GM12874 (cell line): ENCODE results near the gene CHN1.

Source experiments
- TF ChIP-seq, protein P1 (sequence below): IDR thresholded peaks from 2 replicates; pipeline ENCODE4 v1.5.1; 2011; ENCODE audit warnings: low read depth, mild to moderate bottlenecking, control low read depth, low read length, moderate library complexity; ENCODE audit not compliant: insufficient read depth

CHN1 gene

DNA sequence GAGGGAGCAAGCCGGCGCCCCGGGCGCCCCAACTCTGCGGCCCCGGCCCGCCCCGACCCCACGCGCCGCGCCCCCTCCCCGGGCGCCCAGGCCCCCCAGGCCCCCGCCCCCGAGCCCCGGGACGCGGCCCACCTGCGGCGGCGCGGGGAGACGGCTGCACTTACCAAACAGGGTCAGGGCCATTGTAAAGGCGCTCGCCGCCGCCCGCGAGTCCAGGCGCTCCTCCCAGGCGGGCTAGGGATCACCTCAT, 526 bp downstream of the CHN1 start:
- TF ChIP-seq, protein P1, sequence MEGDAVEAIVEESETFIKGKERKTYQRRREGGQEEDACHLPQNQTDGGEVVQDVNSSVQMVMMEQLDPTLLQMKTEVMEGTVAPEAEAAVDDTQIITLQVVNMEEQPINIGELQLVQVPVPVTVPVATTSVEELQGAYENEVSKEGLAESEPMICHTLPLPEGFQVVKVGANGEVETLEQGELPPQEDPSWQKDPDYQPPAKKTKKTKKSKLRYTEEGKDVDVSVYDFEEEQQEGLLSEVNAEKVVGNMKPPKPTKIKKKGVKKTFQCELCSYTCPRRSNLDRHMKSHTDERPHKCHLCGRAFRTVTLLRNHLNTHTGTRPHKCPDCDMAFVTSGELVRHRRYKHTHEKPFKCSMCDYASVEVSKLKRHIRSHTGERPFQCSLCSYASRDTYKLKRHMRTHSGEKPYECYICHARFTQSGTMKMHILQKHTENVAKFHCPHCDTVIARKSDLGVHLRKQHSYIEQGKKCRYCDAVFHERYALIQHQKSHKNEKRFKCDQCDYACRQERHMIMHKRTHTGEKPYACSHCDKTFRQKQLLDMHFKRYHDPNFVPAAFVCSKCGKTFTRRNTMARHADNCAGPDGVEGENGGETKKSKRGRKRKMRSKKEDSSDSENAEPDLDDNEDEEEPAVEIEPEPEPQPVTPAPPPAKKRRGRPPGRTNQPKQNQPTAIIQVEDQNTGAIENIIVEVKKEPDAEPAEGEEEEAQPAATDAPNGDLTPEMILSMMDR: no peak

DNA sequence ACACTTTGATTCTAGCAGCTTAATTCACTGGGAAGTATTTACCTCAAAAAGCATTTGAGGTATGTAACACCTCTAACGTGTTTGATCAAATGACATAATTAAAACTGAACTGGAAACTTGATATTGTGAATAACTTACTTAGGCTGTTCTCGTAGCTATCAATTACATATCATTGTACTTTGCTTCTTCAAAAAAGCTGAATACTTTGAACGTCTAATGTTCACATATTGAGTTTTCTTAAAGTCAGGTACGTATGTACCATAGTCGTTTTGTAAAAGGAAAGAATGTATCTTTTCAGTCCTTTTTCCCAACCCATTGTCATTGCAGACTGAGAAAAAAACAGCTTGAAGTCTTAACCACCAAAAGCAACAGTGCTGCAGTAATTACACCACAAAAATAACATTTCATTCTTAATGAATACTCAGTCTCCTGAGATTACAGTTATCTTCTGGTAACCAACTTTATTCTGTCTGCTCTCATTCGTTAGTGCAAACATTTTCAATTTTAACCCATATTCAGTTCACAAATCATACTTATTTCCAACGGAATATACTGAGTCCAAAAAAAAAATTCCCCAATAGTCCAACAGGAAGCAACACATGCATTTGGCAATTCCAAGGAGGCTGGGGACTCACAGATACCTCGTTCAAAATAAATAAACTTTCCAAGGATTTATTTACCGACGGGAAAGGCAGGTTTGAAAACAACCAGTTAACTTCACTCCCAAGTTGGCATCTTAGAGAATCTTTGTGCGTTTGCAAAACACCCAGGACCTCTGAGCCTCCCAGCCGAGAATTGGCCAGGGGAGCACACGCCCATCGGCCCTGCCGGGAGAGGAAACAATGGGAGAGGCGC, 1.1 kb downstream of the CHN1 start:
- TF ChIP-seq, protein P1: no peak

DNA sequence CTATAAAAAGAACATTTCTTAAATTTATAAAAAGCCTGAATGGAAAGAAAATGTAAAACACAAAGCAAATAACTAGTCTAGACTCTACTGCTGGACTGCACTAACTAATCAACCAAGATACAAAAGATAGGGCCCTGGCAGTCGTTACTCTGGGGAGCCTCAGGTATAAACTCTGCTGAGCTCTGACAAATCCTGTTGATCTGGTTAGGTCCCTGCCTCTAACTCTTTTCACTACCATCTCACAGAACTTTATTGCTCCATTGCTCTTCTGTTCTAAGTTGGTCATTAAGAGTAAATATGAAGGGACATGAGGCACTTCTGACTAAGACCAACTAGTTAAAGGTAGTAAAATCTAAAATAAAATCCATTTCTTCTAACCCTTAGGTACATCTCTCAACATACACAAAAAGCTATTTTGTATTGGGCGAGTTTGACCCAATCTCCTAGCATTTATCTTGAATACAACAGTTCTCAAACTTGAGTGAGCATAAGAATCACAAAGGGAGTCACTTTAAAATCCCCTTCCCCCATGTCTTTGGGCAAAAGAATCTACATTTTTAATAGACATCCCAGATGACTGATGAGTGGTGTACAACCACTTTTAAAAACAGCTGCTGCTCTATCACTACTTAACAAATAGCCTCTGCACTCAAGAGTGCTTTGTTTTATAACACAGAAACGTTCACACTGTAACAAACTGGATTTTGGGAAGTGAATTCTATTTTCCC, 2.5 kb downstream of the CHN1 start:
- TF ChIP-seq, protein P1: no peak

DNA sequence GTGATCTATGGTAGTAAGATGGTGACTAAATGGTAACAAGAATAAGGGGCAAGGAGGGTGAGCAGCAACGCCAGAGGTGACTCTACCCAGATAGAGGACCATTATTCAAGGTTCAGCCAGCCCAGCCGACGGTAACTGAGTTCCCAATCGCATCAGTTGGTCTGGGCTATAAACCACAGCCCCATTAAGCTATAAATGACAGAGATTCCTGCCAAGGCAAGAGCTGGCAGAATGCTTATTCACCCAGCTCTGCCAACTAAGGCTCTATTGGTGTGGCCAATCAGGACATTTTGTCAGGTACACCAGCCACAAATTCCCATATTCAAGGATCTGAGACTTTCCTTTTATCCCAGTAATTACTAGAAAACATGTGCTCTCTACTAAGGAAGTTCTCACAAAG, 3.6 kb downstream of the CHN1 start:
- TF ChIP-seq, protein P1: no peak

DNA sequence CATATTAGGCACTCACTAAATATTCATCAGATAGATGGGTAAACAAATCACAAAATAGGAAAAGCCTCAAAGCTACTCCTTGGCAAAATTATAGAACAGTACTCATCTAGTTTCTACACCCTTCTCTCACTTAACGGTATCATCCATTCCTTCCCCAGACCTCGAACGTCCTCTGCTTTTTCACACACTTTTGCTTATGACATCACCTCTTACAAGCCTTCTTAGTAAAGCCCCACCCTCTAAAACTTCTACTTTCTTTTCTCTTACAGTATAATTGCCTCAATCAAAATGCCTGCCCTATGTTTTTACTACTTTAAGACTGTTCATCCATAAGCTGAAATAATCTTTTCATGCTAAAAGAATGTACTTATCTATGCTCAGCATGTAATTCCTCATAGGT, 8.1 kb downstream of the CHN1 start:
- TF ChIP-seq, protein P1: no peak

DNA sequence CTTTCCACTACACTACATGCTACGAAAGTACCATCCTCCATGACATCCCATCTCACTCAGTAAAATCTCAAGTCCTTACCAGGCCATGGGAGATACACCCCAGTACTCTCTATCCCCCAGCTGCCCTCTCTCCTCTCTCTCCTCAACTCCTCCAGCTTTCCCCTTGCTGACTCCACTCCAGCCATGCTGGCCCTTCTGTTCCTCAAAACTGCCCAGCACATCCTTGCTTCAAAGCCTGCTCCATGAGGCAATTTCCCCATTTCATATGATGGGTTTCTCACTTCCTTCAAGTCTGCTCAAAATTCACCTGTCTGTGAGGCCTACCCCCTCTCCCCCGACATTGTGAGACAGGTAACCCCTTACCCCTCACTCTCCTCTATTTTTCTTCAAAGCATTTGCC, 8.6 kb downstream of the CHN1 start:
- TF ChIP-seq, protein P1: no peak

DNA sequence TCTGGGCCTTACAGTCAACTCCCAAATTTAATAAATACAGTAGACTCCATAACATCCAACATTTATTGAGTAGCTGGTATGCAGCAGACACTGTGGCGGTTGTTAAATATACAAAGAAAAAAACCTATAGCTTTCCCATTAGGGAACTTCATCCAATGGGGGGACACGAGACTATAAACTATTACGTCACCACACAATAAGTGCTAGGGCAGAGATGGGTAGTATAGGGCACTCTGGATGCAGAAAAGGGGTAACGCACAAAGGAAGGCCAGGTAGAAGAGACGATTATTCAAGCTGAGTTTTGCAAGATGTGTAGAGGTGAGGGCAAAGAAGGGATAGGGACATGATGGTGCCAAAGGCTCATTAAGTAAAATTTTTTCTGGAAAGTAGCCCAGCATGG, 10.8 kb downstream of the CHN1 start:
- TF ChIP-seq, protein P1: no peak
